SK-N-MC (cell line): ENCODE data around the gene CYB561D2.

Experiments
- EZH2 ChIP-seq: fragments of 200-600 bp; sonication (generic); IDR thresholded peaks from one replicate; pipeline ENCODE4 v1.6.1; 2017; ENCODE audit warnings: antibody characterized with exemption
- POLR2AphosphoS5 ChIP-seq: IDR thresholded peaks from 2 replicates; pipeline ENCODE4 v1.6.1; 2012; ENCODE audit warnings: mild to moderate bottlenecking, low read depth, low read length, borderline replicate concordance

GRCh38 chr3:50303013-50303815 is 47.4 kb upstream of the CYB561D2 start, which contains the start of gene HYAL1:
- no peak for TF ChIP-seq POLR2AphosphoS5
- TF ChIP-seq EZH2, result no peak
